ENCODE data around the gene CCNDBP1.
"Not testable (repeated sequence)": the region's sequence is repeated elsewhere in the genome, so short reads cannot be mapped to it uniquely, and the experiment has no call there.

The CCNDBP1 gene

GRCh38 chr15:43193710-43194109, 8.5 kb downstream of the CCNDBP1 start:
- DNase-seq (ENCODE audit: low read depth, low spot score): no peak

- no peak for DNase-seq (ENCODE audit: low read depth, low spot score)
These were observed 9.6 kb downstream of the CCNDBP1 start for GRCh38 chr15:43194795-43195194.

- no peak for DNase-seq (ENCODE audit: low read depth, low spot score)
These were observed 11.8 kb downstream of the CCNDBP1 start for GRCh38 chr15:43196760-43197548.

GRCh38 chr15:43197773-43198172, 12.6 kb downstream of the CCNDBP1 start:
- not testable (repeated sequence) for DNase-seq (ENCODE audit: low read depth, low spot score)

- not testable (repeated sequence) for DNase-seq (ENCODE audit: low read depth, low spot score)
These were observed 13.4 kb downstream of the CCNDBP1 start for GRCh38 chr15:43198556-43198955.

GRCh38 chr15:43198992-43199391, 13.8 kb downstream of the CCNDBP1 start:
- DNase-seq (ENCODE audit: low read depth, low spot score): no peak

GRCh38 chr15:43199945-43200488, 14.8 kb downstream of the CCNDBP1 start:
- DNase-seq (ENCODE audit: low read depth, low spot score): no peak

- DNase-seq (ENCODE audit: low read depth, low spot score): no peak
These were observed 19.1 kb downstream of the CCNDBP1 start for GRCh38 chr15:43204016-43204901.

GRCh38 chr15:43206054-43206453, 20.9 kb downstream of the CCNDBP1 start:
- no peak for DNase-seq (ENCODE audit: low read depth, low spot score)

- no peak for DNase-seq (ENCODE audit: low read depth, low spot score)
These were observed 21.8 kb downstream of the CCNDBP1 start for GRCh38 chr15:43207024-43207423.

GRCh38 chr15:43208052-43209002, 23.1 kb downstream of the CCNDBP1 start:
- DNase-seq (ENCODE audit: low read depth, low spot score): no peak

GRCh38 chr15:43209059-43209824, 24.0 kb downstream of the CCNDBP1 start:
- DNase-seq (ENCODE audit: low read depth, low spot score): no peak

GRCh38 chr15:43210172-43210745, 25.1 kb downstream of the CCNDBP1 start:
- DNase-seq (ENCODE audit: low read depth, low spot score): no peak

GRCh38 chr15:43210807-43211206, 25.6 kb downstream of the CCNDBP1 start:
- no peak for DNase-seq (ENCODE audit: low read depth, low spot score)

GRCh38 chr15:43211224-43211735, 26.1 kb downstream of the CCNDBP1 start:
- DNase-seq (ENCODE audit: low read depth, low spot score): no peak

- DNase-seq (ENCODE audit: low read depth, low spot score): no peak
These were observed 27.1 kb downstream of the CCNDBP1 start for GRCh38 chr15:43212299-43212698.

GRCh38 chr15:43212951-43213350, 27.7 kb downstream of the CCNDBP1 start:
- DNase-seq (ENCODE audit: low read depth, low spot score): no peak

GRCh38 chr15:43213466-43213865, 28.3 kb downstream of the CCNDBP1 start:
- no peak for DNase-seq (ENCODE audit: low read depth, low spot score)

GRCh38 chr15:43214169-43214568, 29.0 kb downstream of the CCNDBP1 start:
- no peak for DNase-seq (ENCODE audit: low read depth, low spot score)
